ENCODE data around the gene DPF3. TPM values are rescaled to one million over a fixed set of nuclear protein-coding genes. Genes with fewer than 3 reads are reported as not detected.

The DPF3 gene
- total RNA-seq, 1 donor from 2014 or later = 1.3 TPM

GRCh38 chr14:72738161-72738611 lies 155.7 kb downstream of the DPF3 start:
- no peak for TF ChIP-seq CTCF (conservative IDR thresholded peaks at IDR 0.05)
- Mint-ChIP-seq H3K27me3 (ENCODE audit: low read depth) (no peaks in the 10 kb centered on the region), H3K36me3 (ENCODE audit: low read depth) (no peaks in the 10 kb centered on the region), H3K27ac (ENCODE audit: unreplicated experiment) (no peak overlapping the region), H3K4me3 (no peak overlapping the region), H3K9me3 (no peaks in the 10 kb centered on the region), H3K4me1 (no peaks in the 10 kb centered on the region)
- DNase-seq (ENCODE audit: low read depth, low spot score) = no peak

GRCh38 chr14:72737560-72737943 lies 156.3 kb downstream of the DPF3 start:
- Mint-ChIP-seq H3K36me3 (ENCODE audit: low read depth) (no peaks in the 10 kb centered on the region), H3K4me3 (no peak overlapping the region), H3K27me3 (ENCODE audit: low read depth) (peaks cover 3% of the 10 kb centered on the region), H3K4me1 (peaks cover 3% of the 10 kb centered on the region), H3K9me3 (no peaks in the 10 kb centered on the region), H3K27ac (ENCODE audit: unreplicated experiment) (no peak overlapping the region)
- DNase-seq (ENCODE audit: low read depth, low spot score) = no peak
- TF ChIP-seq CTCF (conservative IDR thresholded peaks at IDR 0.05) = no peak

- no peak for DNase-seq (ENCODE audit: low read depth, low spot score)
- Mint-ChIP-seq H3K4me3 (no peak overlapping the region), H3K27ac (ENCODE audit: unreplicated experiment) (no peak overlapping the region), H3K27me3 (ENCODE audit: low read depth) (peaks cover 3% of the 10 kb centered on the region), H3K4me1 (peaks cover 3% of the 10 kb centered on the region), H3K36me3 (ENCODE audit: low read depth) (no peaks in the 10 kb centered on the region), H3K9me3 (no peaks in the 10 kb centered on the region)
- no peak for TF ChIP-seq CTCF (conservative IDR thresholded peaks at IDR 0.05)
Observed at GRCh38 chr14:72736786-72737559, 156.9 kb downstream of the DPF3 start.

- no peak overlapping the region for H3K27ac Mint-ChIP-seq (ENCODE audit: unreplicated experiment)
- peaks cover 3% of the 10 kb centered on the region for H3K4me1 Mint-ChIP-seq
- H3K27me3 Mint-ChIP-seq (ENCODE audit: low read depth) = peaks cover 3% of the 10 kb centered on the region
- H3K36me3 Mint-ChIP-seq (ENCODE audit: low read depth) = no peaks in the 10 kb centered on the region
- no peak for DNase-seq (ENCODE audit: low read depth, low spot score)
- no peaks in the 10 kb centered on the region for H3K9me3 Mint-ChIP-seq
- H3K4me3 Mint-ChIP-seq = no peak overlapping the region
- TF ChIP-seq CTCF (conservative IDR thresholded peaks at IDR 0.05) = no peak
Observed at GRCh38 chr14:72736308-72736707, 157.6 kb downstream of the DPF3 start.

GRCh38 chr14:72732022-72732780 lies 161.7 kb downstream of the DPF3 start:
- Mint-ChIP-seq H3K4me3 (no peak overlapping the region), H3K27ac (ENCODE audit: unreplicated experiment) (no peak overlapping the region), H3K27me3 (ENCODE audit: low read depth) (peaks cover 3% of the 10 kb centered on the region), H3K4me1 (peaks cover 3% of the 10 kb centered on the region), H3K9me3 (no peaks in the 10 kb centered on the region), H3K36me3 (ENCODE audit: low read depth) (no peaks in the 10 kb centered on the region)
- no peak for DNase-seq (ENCODE audit: low read depth, low spot score)
- TF ChIP-seq CTCF (conservative IDR thresholded peaks at IDR 0.05) = no peak
